22Rv1 (cell line): ENCODE measurements around the gene HEY2.
A peak's percentile ranks its signal among the peaks of the same experiment; 100 is the strongest.
"Not testable (repeated sequence)": the region's sequence is repeated elsewhere in the genome, so short reads cannot be mapped to it uniquely, and the experiment has no call there.

Experiments
- H3K27ac ChIP-seq: fragments of 450-650 bp; 2 replicates; pipeline ENCODE4 v1.5.1; 2017
- ZFX ChIP-seq: fragments of 450-650 bp; IDR thresholded peaks from 2 replicates; pipeline ENCODE4 v1.6.1; 2017; ENCODE audit warnings: antibody characterized with exemption, borderline replicate concordance
- TF ChIP-seq, protein P1 (sequence below): fragments of 450-650 bp; IDR thresholded peaks from 2 replicates; pipeline ENCODE4 v1.5.1; 2017; ENCODE audit warnings: mild to moderate bottlenecking

Gene HEY2

DNA sequence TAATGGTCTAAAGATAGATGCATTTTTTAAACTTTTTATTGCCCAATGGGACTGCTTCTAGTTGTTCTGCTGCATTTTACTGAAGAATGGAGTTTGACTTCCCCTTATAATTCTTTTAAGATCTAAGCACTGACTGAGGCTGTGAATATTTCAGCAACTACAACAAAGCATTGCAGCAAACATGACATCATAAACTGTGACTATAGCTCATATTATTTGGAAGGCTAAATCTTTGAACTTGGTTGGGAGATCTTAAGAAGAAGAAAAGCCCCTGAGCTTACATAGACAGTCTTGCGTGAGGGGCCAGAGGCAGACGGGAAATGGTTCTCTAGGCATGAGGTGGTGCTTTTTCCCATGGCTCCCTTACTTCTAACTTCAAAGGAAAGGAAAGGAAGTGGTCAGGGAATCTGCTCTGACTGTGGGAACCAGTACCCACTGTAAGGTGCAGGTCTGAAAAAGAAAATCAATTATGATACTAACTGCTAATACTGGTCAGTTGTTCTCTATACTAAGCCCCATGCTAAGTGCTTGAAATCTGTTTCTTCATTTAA lies 14.8 kb downstream of the HEY2 start:
- TF ChIP-seq, protein P1, sequence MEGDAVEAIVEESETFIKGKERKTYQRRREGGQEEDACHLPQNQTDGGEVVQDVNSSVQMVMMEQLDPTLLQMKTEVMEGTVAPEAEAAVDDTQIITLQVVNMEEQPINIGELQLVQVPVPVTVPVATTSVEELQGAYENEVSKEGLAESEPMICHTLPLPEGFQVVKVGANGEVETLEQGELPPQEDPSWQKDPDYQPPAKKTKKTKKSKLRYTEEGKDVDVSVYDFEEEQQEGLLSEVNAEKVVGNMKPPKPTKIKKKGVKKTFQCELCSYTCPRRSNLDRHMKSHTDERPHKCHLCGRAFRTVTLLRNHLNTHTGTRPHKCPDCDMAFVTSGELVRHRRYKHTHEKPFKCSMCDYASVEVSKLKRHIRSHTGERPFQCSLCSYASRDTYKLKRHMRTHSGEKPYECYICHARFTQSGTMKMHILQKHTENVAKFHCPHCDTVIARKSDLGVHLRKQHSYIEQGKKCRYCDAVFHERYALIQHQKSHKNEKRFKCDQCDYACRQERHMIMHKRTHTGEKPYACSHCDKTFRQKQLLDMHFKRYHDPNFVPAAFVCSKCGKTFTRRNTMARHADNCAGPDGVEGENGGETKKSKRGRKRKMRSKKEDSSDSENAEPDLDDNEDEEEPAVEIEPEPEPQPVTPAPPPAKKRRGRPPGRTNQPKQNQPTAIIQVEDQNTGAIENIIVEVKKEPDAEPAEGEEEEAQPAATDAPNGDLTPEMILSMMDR: no peak
- no peak for TF ChIP-seq ZFX
- no peak overlapping the region for H3K27ac ChIP-seq

DNA sequence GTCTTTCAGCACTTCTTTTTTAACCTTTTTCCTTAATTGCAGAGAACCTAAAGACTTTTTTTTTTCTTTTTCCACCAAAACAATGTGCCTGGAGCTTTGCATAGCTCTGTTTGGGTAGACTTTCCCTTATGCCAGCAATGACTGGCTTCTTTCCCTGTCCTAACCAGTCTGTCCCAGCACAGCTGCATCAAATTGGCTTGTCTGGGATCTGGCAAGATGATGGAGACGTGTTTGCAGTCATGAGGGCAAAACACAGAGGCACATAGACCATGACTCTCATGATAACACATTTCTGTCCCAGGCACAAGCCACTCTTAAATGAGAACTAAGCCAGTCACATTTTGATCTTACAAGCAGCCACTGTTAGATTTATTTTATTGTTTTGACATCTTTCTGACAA lies 16.5 kb downstream of the HEY2 start:
- TF ChIP-seq ZFX: no peak
- TF ChIP-seq, protein P1: no peak
- no peak overlapping the region for H3K27ac ChIP-seq

DNA sequence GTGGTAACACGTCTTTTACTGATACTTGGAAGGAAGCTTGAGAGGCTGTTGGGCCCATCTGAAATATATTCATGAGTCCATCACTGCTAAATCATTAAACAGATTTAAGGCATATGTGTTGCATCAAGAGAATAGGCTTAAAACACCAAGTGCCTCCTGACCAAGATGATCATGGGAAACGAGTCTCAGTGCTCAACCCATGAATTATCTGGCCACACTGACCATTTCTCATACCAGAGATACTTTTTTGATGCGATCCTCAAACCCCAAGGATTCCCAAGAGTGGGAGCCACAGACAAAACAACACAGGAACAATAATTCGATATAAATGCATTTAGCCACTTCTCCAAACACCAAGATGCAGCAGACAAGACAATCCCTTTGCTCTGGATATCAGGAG lies 17.2 kb downstream of the HEY2 start:
- TF ChIP-seq, protein P1: no peak
- no peak for TF ChIP-seq ZFX
- no peak overlapping the region for H3K27ac ChIP-seq

DNA sequence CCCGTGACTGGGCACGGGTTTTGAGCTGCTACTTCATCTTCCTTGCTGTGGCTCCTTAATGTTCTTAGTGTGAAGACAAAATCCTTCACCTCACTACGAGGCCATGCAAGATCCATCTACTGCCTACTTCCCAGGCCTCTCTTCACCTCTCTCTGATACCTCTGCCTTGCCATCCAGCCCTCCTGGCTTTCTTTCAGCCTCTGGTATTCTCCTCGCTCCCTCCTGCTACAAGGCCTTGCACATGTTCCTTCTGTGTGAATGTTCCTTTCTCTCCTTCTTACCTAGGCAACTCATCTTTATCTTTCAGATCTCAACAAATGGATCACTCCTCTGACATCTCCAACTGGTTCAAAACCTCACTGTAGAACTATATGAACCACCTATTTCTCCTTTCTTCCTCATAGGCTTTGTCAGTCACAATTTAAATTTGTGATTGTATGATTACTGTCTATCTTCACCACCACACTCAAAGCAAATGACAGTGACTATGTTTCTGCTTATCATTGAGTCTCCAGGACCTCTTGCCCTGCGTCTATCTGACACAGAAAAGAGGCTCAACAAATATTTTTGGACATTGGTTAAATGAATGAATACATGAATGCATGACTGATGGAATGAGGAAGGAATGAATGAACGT lies 19.8 kb downstream of the HEY2 start:
- no peak overlapping the region for H3K27ac ChIP-seq
- TF ChIP-seq, protein P1: no peak
- TF ChIP-seq ZFX: no peak

DNA sequence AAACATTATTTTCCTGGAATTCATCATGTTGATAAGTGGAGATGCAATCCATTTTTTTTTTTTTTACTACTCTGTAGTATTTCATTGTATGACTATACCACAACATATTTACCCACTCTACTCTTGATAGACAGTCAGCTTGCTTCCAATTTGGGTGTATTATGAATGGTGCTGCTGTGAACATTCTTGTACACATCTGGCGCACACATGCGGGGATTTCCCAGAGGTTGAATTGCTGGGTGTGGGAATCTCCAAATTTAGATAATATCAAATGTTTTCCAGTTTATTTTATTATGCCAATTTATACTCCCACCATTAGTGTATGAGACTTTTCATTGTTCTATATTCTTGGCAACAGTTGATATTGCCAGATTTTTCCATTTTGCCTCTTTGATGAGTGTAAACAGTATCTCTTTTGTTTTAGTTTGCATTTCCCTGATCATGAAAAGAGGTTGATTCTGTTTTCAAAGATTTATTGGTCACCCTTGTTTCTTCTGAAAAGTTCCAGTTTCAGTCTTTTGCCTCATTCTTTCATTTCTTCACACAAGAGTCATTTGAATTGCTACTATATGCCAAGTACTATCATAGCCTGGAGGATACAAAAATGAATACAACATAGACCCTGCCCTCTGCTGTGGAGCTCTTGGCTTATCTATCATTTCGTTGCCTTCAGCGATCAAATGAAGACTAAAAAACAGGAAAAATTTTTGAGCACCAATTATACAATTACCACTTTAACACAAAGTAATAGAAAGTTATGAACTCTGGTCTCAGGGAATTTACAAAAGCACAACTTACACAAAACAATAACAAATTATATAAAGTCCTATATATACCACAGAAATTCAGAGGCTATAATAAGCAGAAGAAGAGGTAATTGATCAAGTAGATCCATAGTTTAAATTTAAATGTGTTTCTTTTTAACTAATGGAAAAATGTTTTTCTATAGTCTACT lies 24.2 kb downstream of the HEY2 start:
- no peak for TF ChIP-seq ZFX
- TF ChIP-seq, protein P1: no peak

DNA sequence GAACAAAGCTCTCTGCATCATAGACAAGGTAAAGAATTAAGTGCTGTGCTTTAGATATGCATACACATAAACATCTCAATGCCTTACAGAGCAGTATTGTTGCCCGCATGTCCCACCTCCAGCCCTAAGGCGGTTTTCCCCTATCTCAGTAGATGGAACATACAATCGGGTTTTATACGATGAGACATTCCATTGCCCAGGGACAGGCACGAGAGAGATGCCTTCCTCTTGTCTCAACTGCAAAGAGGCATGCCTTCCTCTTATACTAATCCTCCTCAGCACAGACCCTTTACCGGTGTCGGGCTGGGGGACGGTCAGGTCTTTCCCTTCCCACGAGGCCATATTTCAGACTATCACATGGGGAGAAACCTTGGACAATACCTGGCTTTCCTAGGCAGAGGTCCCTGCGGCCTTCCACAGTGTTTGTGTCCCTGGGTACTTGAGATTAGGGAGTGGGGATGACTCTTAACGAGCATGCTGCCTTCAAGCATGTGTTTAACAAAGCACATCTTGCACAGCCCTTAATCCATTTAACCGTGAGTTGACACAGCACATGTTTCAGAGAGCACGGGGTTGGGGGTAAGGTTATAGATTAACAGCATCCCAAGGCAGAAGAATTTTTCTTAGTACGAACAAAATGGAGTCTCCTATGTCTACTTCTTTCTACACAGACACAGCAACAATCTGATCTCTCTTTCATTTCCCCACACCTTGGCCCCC lies 26.8 kb downstream of the HEY2 start:
- not testable (repeated sequence) for H3K27ac ChIP-seq

More for the DNA sequence above, 24.2 kb downstream of the HEY2 start:
- H3K27ac ChIP-seq: no peak overlapping the region

DNA sequence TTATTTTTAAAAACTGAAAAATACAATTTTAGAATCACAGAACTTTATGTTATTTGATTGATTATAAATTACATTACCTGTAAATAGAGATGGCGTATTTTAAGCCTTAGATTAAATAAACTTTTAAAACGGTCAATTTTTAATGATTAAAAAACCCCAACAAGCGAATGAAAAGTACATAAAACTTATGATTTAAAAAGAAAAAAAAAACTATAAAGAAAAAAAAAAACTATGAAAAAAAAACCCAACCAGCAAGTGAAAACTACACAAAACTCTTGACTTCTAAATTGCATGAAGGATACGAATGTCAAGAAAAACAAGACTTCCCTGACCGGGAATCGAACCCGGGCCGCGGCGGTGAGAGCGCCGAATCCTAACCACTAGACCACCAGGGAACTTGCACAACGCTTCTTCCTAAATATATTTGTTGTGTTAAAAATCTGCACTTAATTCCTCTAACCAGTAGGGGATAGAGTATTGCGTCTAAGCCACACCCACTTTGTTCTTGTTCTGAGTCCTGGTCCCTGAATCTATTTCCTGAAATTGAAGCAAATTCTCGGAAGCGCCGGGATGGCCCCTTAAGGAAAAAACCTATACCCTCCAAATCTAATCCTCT lies 30.6 kb downstream of the HEY2 start:
- H3K27ac ChIP-seq: peak overlapping the region; percentile 89
- TF ChIP-seq, protein P1: no peak
- no peak for TF ChIP-seq ZFX
